ENCODE results near the gene FREY1. TPM values are rescaled to one million over a fixed set of nuclear protein-coding genes. Genes with fewer than 3 reads are reported as not detected.

The FREY1 gene
- polyA plus RNA-seq, 3 donors = 0.37 TPM; not detected in 2

DNA sequence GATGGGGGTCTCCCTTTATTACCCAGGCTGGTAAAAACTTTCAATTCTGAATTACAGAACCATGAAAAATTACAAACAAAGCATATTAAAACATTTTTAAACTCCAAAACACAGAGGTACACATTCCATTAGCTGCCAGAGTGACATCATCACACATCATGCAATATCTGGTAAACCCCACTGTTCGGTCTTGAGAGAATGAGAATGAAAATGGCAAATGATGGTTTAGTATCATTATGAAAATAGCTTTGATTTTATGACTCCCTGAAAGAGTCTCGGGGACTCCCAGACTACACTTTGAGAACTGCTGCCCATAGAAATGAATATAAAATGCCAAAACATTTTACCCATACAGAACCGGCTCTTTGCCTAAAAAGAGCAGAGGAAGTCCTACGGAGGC, 34.2 kb upstream of the FREY1 start:
- H3K27me3 Mint-ChIP-seq (ENCODE audit: low read depth in 3 of 3) = no peaks in the 10 kb centered on the region
- no peaks in the 10 kb centered on the region for H3K9me3 ChIP-seq (replicated peaks in 1 of 2; ENCODE audit: control insufficient read depth in 1 of 2, insufficient read depth in 1 of 2, low read length in 2 of 2)
- no peaks in the 10 kb centered on the region for H3K79me2 ChIP-seq (ENCODE audit: insufficient read depth, low read length)
- H3K36me3 Mint-ChIP-seq = peaks cover 75 to 91% of the 10 kb centered on the region in 2 donors
- H3K27me3 ChIP-seq (ENCODE audit: control insufficient read depth in 2 of 2, insufficient read depth in 2 of 2, low read length in 2 of 2) = no peaks in the 10 kb centered on the region
- H3K4me2 ChIP-seq (replicated peaks; ENCODE audit: extremely low read depth, low read length, poor library complexity, severe bottlenecking) = no peak overlapping the region
- no peak overlapping the region for H3K27ac Mint-ChIP-seq
- H2AFZ ChIP-seq (ENCODE audit: insufficient read depth, low read depth, low read length, poor library complexity, severe bottlenecking) = no peak overlapping the region
- peaks cover 63 to 100% of the 10 kb centered on the region in 2 donors for H3K36me3 ChIP-seq (replicated peaks in 1 of 2; ENCODE audit: control insufficient read depth in 1 of 2, insufficient read depth in 2 of 2, low read length in 2 of 2)
- H3K9me3 Mint-ChIP-seq = no peaks in the 10 kb centered on the region
- H3K9ac ChIP-seq (ENCODE audit: insufficient read depth, low read length, poor library complexity, severe bottlenecking) = no peak overlapping the region
- no peak overlapping the region for H3K4me3 ChIP-seq (replicated peaks in 1 of 3; ENCODE audit: low read depth in 2 of 3, low read length in 3 of 3)
- no peak overlapping the region for H3K27ac ChIP-seq (ENCODE audit: low read depth in 1 of 2, low read length in 2 of 2)
- intact Hi-C loops (cut with micrococcal nuclease) = no loop called here
- DNase-seq = no peak
- peaks cover 27% of the 10 kb centered on the region for H4K20me1 ChIP-seq (ENCODE audit: insufficient read depth, low read length)
- WGBS (ENCODE audit: insufficient coverage) = 100% methylated on average over 2 of the region's 4 CpGs
- no peak overlapping the region for H3K4me3 Mint-ChIP-seq
- peaks cover 4 to 9% of the 10 kb centered on the region in 2 donors for H3K4me1 ChIP-seq (ENCODE audit: control insufficient read depth in 1 of 2, insufficient read depth in 2 of 2, low read length in 2 of 2)
- H3K4me1 Mint-ChIP-seq = peaks cover 8% of the 10 kb centered on the region
- TF ChIP-seq, protein P1, sequence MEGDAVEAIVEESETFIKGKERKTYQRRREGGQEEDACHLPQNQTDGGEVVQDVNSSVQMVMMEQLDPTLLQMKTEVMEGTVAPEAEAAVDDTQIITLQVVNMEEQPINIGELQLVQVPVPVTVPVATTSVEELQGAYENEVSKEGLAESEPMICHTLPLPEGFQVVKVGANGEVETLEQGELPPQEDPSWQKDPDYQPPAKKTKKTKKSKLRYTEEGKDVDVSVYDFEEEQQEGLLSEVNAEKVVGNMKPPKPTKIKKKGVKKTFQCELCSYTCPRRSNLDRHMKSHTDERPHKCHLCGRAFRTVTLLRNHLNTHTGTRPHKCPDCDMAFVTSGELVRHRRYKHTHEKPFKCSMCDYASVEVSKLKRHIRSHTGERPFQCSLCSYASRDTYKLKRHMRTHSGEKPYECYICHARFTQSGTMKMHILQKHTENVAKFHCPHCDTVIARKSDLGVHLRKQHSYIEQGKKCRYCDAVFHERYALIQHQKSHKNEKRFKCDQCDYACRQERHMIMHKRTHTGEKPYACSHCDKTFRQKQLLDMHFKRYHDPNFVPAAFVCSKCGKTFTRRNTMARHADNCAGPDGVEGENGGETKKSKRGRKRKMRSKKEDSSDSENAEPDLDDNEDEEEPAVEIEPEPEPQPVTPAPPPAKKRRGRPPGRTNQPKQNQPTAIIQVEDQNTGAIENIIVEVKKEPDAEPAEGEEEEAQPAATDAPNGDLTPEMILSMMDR (IDR thresholded peaks at IDR 0.05) = no peak

DNA sequence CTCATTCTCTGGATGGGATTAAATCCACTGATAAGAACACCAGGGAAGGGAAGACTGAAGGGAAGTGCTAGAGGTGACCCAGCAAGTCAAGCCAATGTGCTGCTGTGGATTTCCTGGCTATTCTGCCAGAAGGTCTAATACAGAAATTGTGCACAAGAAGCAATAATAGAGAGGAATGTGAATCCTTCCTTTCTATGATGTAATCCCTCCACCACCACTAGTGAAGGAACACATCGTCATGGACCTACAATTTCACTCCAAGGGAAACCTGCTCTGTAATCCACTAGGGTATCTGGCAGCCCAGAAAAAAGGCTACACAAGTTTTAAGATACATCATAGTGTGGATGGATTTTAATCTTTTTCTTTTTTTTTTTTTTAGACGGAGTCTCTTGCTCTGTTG, 32.8 kb upstream of the FREY1 start:
- TF ChIP-seq, protein P1 (IDR thresholded peaks at IDR 0.05) = no peak
- no peak overlapping the region for H3K27ac Mint-ChIP-seq
- Histone ChIP-seq H3K27ac (ENCODE audit: low read depth in 1 of 2, low read length in 2 of 2) (no peak overlapping the region), H3K36me3 (replicated peaks in 1 of 2; ENCODE audit: control insufficient read depth in 1 of 2, insufficient read depth in 2 of 2, low read length in 2 of 2) (peaks cover 57 to 100% of the 10 kb centered on the region in 2 donors), H3K9ac (ENCODE audit: insufficient read depth, low read length, poor library complexity, severe bottlenecking) (no peak overlapping the region), H4K20me1 (ENCODE audit: insufficient read depth, low read length) (peaks cover 29% of the 10 kb centered on the region), H3K27me3 (ENCODE audit: control insufficient read depth in 2 of 2, insufficient read depth in 2 of 2, low read length in 2 of 2) (no peaks in the 10 kb centered on the region), H3K9me3 (replicated peaks in 1 of 2; ENCODE audit: control insufficient read depth in 1 of 2, insufficient read depth in 1 of 2, low read length in 2 of 2) (no peaks in the 10 kb centered on the region), H3K4me1 (ENCODE audit: control insufficient read depth in 1 of 2, insufficient read depth in 2 of 2, low read length in 2 of 2) (peaks cover 19 to 23% of the 10 kb centered on the region in 2 donors), H3K79me2 (ENCODE audit: insufficient read depth, low read length) (peaks cover 3% of the 10 kb centered on the region), H2AFZ (ENCODE audit: insufficient read depth, low read depth, low read length, poor library complexity, severe bottlenecking) (no peak overlapping the region), H3K4me3 (replicated peaks in 1 of 3; ENCODE audit: low read depth in 2 of 3, low read length in 3 of 3) (no peak overlapping the region), H3K4me2 (replicated peaks; ENCODE audit: extremely low read depth, low read length, poor library complexity, severe bottlenecking) (no peak overlapping the region)
- H3K36me3 Mint-ChIP-seq = peaks cover 70 to 89% of the 10 kb centered on the region in 2 donors
- intact Hi-C loops (cut with micrococcal nuclease) = no loop called here
- WGBS (ENCODE audit: insufficient coverage) = no CpG with 5 or more reads among the region's 2 CpGs
- no peak overlapping the region for H3K4me3 Mint-ChIP-seq
- H3K4me1 Mint-ChIP-seq = peaks cover 23% of the 10 kb centered on the region
- H3K27me3 Mint-ChIP-seq (ENCODE audit: low read depth in 3 of 3) = no peaks in the 10 kb centered on the region
- no peaks in the 10 kb centered on the region for H3K9me3 Mint-ChIP-seq
- no peak for DNase-seq
